ENCODE data around the gene HIF3A. TPM values are rescaled to one million over a fixed set of nuclear protein-coding genes. Genes with fewer than 3 reads are reported as not detected.

Gene HIF3A
- total RNA-seq, 2 experiments from 2014 or later, result not detected

DNA sequence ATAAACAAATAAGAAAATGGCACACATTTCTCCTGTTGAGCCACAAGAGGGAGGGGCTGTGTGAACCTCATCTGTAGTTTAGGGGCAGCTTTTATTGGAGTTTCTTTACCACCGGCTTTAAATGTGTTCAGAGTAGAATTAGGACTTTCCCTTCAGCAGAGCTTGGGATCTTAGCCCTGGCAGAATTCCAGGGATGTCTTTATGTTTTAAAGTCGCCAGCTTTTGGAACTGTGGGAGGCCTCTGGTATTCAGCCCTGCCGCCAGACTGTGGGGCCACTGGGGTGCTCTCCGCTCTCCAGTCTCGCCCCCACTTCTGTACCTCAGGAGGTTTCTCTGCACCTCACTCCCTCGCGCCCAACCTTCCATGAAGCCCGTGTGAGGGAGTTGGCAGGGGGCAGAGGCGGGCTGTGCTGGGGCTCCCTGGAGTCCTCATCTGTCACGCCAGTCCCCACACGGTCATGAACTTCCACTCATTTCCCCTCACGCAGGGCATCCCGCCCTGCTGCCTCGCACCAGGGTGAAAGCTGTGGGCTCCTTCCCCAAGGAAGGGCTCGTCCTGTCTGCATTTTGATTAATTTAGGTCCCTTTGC is 85.0 kb downstream of the HIF3A start:
- ChIA-PET POLR2A (no interaction called here), CTCF (interaction anchor here (0.6 to 1.5 kb wide), 4 partner anchors 14 to 156 kb away, joined by 3 to 6 read pairs (median 4); no protein-coding TSS in a partner anchor)
- no peak for DNase-seq
- H3K4me3 Mint-ChIP-seq, result no peak overlapping the region
- H3K9me3 Mint-ChIP-seq, result no peaks in the 10 kb centered on the region
- H3K27me3 Mint-ChIP-seq, result no peaks in the 10 kb centered on the region
- H3K27ac Mint-ChIP-seq, result no peak overlapping the region
- intact Hi-C loops (cut with micrococcal nuclease), result no loop called here
- TF ChIP-seq, protein P1, sequence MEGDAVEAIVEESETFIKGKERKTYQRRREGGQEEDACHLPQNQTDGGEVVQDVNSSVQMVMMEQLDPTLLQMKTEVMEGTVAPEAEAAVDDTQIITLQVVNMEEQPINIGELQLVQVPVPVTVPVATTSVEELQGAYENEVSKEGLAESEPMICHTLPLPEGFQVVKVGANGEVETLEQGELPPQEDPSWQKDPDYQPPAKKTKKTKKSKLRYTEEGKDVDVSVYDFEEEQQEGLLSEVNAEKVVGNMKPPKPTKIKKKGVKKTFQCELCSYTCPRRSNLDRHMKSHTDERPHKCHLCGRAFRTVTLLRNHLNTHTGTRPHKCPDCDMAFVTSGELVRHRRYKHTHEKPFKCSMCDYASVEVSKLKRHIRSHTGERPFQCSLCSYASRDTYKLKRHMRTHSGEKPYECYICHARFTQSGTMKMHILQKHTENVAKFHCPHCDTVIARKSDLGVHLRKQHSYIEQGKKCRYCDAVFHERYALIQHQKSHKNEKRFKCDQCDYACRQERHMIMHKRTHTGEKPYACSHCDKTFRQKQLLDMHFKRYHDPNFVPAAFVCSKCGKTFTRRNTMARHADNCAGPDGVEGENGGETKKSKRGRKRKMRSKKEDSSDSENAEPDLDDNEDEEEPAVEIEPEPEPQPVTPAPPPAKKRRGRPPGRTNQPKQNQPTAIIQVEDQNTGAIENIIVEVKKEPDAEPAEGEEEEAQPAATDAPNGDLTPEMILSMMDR (IDR thresholded peaks at IDR 0.05), result no peak
- peaks cover 3% of the 10 kb centered on the region for H3K4me1 Mint-ChIP-seq (ENCODE audit: low read depth)
- ATAC-seq, result no peak
- H3K36me3 Mint-ChIP-seq (ENCODE audit: low read depth), result peaks cover 64% of the 10 kb centered on the region

DNA sequence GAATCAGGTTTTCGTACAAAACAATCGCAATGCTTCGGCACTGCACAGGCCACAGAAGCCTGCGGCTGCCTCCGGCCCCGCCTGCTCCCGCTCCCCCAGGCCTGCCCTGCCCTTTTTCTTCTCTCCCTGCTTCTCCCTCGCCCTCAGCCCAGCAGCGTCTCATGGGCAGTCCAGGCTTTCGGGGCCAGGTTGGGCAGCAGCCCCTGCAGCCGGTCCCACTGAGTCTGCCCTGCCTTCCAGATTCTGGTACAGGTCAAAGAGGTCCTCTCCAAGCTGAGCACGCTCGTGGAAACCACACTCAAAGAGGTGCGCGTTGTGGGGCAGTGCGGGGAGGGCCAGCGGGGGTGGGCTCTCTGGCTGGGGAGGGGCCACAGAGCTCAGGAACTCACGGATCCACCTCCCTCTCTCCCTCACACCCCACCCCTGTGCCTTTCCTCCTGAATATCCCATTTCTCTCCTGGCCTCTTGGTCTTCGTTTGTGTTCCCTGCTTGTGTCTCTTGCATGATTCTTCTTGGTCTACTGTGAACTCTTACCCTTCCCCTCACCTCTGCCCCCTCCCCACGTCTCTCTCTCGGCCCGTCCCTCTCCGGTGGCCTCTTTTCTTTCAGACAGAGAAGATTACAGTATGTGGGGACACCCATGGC is 86.5 kb downstream of the HIF3A start:
- POLR2A ChIA-PET, result interaction anchor here (0.8 kb wide), 1 partner anchor 36 kb away, joined by 3 read pairs; the partner anchor contains the start of gene PPP5C
- H3K27me3 Mint-ChIP-seq, result no peaks in the 10 kb centered on the region
- no peak for DNase-seq
- CTCF ChIA-PET, result interaction anchor here (0.8 to 1.4 kb wide), 2 partner anchors 13 to 102 kb away, joined by 4 read pairs; no protein-coding TSS in a partner anchor
- no peak overlapping the region for H3K27ac Mint-ChIP-seq
- H3K4me1 Mint-ChIP-seq (ENCODE audit: low read depth), result peaks cover 3% of the 10 kb centered on the region
- H3K9me3 Mint-ChIP-seq, result no peaks in the 10 kb centered on the region
- ATAC-seq, result no peak
- H3K36me3 Mint-ChIP-seq (ENCODE audit: low read depth), result peaks cover 63% of the 10 kb centered on the region
- intact Hi-C loops (cut with micrococcal nuclease), result no loop called here
- TF ChIP-seq, protein P1 (IDR thresholded peaks at IDR 0.05), result no peak
- H3K4me3 Mint-ChIP-seq, result no peak overlapping the region

DNA sequence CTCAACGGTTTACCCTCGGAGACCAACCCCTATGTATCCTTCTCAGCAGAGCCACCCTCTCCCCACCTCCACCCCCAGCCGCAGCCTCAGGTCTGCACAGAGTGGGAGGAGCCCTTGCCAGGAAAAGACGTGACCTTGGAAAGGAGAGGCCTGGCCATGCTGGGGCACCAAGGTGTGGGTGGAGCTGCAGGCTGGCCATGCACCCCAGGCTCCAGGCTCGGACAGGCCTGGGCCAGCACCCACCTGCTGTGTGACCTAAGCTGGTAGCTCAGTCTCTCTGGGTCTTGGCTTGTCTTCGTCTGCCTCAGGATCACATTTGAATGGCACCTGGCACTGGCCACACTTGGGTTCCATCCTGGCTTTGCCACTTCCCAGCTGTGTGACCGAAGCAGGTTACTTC is 87.0 kb downstream of the HIF3A start:
- intact Hi-C loops (cut with micrococcal nuclease), result no loop called here
- ChIA-PET CTCF (interaction anchor here (0.8 to 1.0 kb wide), 2 partner anchors 12 to 18 kb away, joined by 3 to 4 read pairs; no protein-coding TSS in a partner anchor), POLR2A (interaction anchor here (0.8 kb wide), 1 partner anchor 37 kb away, joined by 3 read pairs; the partner anchor contains the start of gene PPP5C)
- ATAC-seq (no peak), DNase-seq (no peak)
- TF ChIP-seq, protein P1 (IDR thresholded peaks at IDR 0.05), result no peak
- Mint-ChIP-seq H3K36me3 (ENCODE audit: low read depth) (peaks cover 65% of the 10 kb centered on the region), H3K27me3 (no peaks in the 10 kb centered on the region), H3K4me3 (no peak overlapping the region), H3K9me3 (no peaks in the 10 kb centered on the region), H3K4me1 (ENCODE audit: low read depth) (peaks cover 3% of the 10 kb centered on the region), H3K27ac (no peak overlapping the region)

DNA sequence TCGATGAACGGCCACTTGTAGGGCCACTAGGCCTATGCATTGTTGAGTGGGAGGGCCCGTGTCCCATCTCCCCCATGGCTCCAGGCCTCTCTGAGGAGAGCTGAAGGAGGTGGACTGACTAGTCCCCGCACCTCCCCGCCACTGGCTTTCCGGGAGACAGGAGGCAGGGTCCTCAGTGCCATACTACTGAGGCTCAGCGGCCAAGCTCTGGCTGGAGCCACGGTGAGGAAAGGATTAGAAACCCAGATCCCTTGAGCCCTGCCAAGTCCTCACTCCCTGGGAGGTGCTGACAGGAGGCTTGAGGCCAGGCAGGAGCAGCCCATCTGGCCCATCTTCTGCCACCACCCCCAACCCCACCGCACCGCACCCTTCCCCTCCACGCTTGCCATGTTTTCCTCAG is 87.6 kb downstream of the HIF3A start:
- TF ChIP-seq, protein P1 (IDR thresholded peaks at IDR 0.05), result no peak
- POLR2A ChIA-PET, result interaction anchor here (0.8 kb wide), 1 partner anchor 37 kb away, joined by 3 read pairs; the partner anchor contains the start of gene PPP5C
- peaks cover 3% of the 10 kb centered on the region for H3K4me1 Mint-ChIP-seq (ENCODE audit: low read depth)
- H3K4me3 Mint-ChIP-seq, result no peak overlapping the region
- H3K9me3 Mint-ChIP-seq, result no peaks in the 10 kb centered on the region
- H3K36me3 Mint-ChIP-seq (ENCODE audit: low read depth), result peaks cover 66% of the 10 kb centered on the region
- no peaks in the 10 kb centered on the region for H3K27me3 Mint-ChIP-seq
- DNase-seq (no peak), ATAC-seq (no peak)
- CTCF ChIA-PET, result interaction anchor here (0.8 to 3.7 kb wide), 3 partner anchors 11 to 18 kb away, joined by 3 to 23 read pairs (median 4); no protein-coding TSS in a partner anchor
- H3K27ac Mint-ChIP-seq, result no peak overlapping the region
- intact Hi-C loops (cut with micrococcal nuclease), result no loop called here

DNA sequence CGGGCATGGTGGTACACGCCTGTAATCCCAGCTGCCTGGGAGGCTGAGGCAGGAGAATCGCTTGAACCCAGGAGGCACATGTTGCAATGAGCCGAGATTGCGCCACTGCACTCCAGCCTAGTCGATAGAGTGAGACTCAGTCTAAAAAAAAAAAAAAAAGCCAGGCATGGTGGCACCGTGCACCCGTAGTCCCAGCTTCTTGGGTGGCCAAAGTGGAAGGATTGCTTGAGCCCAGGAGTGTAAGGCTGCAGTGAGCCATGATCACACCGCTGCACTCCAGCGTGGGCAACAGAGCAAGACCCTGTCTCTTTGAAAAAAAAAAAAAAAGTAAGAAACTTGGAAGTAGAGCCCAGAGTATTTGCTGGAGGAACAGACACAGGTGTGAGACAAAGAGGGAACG is 88.8 kb downstream of the HIF3A start:
- intact Hi-C loops (cut with micrococcal nuclease), result no loop called here
- DNase-seq (no peak), ATAC-seq (no peak)
- Mint-ChIP-seq H3K4me3 (no peak overlapping the region), H3K9me3 (no peaks in the 10 kb centered on the region), H3K4me1 (ENCODE audit: low read depth) (no peaks in the 10 kb centered on the region), H3K36me3 (ENCODE audit: low read depth) (peaks cover 66% of the 10 kb centered on the region), H3K27ac (no peak overlapping the region), H3K27me3 (no peaks in the 10 kb centered on the region)
- TF ChIP-seq, protein P1 (IDR thresholded peaks at IDR 0.05), result no peak
- CTCF ChIA-PET, result interaction anchor here (3.7 kb wide), 1 partner anchor 10 kb away, joined by 23 read pairs; no protein-coding TSS in a partner anchor
- POLR2A ChIA-PET, result no interaction called here
